DMS79 treated with DMSO at 0.1 percent for 48 hours (cell line): ENCODE measurements around the gene OSBPL5.

Experiments
- DNase-seq: peaks from one replicate; lab custom pipeline; 2025; lab: John Stamatoyannopoulos, UW

The OSBPL5 gene

GRCh38 chr11:3096909-3097530 is 68.1 kb downstream of the OSBPL5 start:
- DNase-seq: no peak

GRCh38 chr11:3095712-3096361 is 69.3 kb downstream of the OSBPL5 start:
- DNase-seq: no peak

DNA sequence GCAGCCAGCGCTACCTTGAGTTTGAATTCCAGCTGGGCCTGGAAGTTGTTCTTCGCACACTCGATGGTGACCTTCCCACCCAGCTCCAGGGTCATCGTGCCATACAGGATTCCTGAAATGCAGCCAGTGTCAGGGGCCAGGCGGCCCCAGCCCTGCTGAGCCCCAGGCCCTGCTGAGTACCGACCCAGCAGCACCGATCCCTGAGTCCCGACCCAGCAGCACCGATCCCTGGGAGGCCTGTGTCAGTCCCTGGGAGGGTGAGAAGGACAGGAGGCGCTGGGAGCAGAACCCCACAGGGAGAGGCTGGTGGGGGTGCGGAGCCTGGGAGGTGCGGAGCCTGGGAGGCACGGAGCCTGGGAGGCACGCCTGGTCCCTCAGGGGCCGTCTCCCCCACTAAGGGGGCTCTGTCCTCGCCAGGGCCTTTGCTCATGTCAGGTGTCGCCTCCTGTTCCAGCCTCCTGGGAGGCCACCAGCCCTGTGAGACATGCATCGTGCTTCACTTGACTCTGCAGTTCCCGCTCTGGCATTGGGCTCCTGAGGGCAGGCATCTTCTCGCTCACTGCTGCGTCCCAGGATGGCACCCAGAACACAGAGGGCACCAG is 70.8 kb downstream of the OSBPL5 start:
- DNase-seq: no peak

DNA sequence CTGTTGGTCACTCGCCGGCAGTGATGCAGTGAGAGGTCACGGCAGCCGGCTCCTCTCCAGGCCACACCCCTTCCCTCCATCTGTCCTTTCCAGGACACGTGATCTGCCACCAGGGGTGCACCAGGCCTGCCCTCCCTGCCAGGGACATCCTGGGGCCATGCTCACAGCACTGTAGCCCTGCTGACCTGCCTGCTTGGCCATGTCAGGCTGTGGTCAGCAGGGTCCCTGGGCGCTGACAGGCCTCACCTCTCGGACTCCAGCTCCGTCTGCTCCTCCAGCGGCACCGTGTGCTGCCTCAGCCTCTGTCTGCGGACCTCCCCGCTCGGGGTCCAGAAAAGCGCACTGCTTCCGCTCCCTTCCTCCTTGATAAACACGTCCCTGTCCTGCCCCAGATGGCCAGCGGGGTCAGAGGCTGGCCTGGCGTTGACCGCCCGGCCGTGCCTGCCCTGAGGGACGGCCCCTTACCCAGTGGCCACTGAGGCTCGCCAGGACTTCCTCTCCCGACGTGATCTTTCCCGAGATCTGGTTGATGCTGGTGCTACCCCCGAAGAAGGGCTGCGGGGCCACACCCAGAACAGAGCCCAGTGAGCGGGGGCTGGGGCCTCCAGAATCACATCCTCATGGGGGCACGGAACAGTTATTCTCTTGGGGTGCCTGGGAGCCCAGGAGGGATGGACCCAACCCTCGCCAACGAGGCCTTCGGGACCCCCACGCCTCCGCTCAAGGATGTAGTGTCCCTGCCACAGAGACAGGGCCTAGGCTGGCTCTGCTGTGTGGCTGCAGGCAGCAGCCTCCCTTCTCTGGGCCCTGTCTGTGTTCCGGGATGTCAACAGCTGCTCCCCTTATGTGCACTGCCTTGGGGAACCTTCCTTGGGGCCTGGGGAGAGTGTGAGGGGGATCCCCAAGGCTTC is 71.6 kb downstream of the OSBPL5 start:
- DNase-seq: no peak

DNA sequence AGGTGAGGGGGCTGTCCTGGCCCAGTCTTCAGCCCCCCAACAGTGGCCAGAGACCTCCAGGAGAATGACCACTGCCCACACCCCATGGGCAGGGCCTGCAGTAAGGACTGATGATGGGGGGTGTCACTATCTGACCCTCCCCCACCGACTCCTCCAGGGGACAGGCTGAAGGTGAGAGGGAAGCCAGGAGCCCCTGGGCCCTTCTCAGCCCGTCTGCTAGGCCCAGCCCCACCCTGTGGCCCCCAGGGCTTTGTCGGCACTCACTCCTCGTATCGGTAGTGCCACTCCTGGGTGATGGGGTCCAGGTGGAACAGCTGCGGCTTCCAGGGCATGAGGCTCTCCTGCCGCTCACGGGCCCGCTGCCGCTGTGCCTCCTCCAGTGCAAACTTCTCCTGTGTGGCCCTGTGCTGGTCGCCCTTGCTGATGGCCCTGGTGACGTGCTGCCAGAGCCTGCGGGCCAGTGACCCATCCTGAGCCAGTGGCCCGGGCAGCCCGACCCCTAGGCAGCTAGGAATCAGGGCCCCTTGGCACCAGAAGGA is 72.4 kb downstream of the OSBPL5 start:
- no peak for DNase-seq

DNA sequence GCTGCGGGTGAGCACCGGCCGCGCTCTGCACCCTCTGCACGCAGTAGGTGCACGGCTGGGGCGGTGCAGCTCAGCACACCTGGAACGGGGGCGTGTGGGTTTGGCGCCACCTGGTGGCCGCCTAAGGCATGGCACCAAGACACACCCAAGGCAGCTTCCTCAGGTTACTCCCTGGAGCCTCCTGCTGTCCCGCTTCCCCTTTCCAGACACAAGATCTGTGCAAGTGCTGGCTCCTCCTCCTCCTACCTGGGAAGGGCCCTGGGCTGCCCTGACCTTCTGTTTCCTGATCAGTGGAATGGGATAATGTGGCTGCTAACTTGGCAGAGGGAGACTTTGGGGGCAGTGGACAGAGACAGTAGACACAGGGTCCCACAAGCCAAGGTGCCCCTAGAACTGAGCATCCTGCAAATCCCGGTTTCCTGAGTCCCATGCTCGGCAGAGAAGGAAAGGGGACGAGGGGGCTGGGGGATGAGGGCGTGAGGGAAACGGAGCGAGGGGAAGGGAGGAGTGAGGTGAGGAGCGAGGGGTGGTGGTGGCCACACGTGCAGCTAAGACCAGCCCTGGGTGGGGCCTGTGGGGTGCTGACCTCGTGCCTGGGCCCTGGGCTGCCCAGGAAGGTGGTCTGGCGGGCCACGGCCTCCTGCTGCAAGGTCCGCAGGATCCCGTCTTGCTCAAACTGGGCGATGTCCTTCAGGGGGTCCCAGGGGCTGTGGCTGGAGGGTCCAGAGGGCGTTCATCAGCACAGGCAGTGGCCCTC is 73.1 kb downstream of the OSBPL5 start:
- DNase-seq: peak; percentile 3

GRCh38 chr11:3091081-3091845 is 73.8 kb downstream of the OSBPL5 start:
- DNase-seq: no peak

DNA sequence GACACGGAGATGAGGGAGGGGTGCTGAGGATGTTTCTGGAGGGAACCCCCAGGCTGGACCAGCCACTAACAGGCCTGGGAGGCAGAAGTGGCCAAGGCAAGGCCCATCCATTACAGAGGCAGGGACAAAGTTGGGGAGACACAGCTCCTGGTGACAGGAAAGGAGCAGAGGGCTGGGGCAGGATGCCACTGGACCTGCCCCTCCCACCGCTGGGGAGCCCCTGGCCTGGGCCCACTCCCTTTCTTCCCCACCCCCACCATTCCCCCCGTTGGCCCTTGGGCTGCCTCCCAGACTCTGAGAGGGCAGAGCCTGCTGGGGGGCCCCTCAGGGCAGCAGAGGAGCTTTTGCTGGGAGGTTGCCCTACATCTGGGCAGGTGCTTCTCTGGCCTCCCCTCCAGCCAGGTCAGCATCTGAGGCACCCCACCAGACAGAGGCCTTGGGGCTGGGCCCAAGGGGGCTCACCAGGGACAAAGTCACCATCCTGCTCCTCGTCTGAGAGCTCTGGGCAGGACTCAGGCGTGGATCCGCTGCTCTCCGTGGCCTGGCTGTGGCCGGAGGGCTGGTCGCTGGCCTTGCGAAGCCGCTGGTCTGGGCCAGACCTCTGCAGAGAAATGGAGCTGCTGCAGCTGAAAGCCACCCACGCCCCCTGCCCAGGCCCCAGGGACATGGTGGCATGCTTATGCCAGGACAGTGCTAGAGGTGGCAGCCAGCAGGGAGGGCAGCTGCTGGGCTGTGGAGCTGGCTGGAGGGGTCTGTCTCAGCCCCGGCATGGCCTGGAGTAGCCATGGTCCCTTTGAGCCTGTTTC is 74.8 kb downstream of the OSBPL5 start:
- no peak for DNase-seq

GRCh38 chr11:3089236-3090061 is 75.7 kb downstream of the OSBPL5 start:
- DNase-seq: no peak

GRCh38 chr11:3088806-3089205 is 76.3 kb downstream of the OSBPL5 start:
- DNase-seq: no peak

DNA sequence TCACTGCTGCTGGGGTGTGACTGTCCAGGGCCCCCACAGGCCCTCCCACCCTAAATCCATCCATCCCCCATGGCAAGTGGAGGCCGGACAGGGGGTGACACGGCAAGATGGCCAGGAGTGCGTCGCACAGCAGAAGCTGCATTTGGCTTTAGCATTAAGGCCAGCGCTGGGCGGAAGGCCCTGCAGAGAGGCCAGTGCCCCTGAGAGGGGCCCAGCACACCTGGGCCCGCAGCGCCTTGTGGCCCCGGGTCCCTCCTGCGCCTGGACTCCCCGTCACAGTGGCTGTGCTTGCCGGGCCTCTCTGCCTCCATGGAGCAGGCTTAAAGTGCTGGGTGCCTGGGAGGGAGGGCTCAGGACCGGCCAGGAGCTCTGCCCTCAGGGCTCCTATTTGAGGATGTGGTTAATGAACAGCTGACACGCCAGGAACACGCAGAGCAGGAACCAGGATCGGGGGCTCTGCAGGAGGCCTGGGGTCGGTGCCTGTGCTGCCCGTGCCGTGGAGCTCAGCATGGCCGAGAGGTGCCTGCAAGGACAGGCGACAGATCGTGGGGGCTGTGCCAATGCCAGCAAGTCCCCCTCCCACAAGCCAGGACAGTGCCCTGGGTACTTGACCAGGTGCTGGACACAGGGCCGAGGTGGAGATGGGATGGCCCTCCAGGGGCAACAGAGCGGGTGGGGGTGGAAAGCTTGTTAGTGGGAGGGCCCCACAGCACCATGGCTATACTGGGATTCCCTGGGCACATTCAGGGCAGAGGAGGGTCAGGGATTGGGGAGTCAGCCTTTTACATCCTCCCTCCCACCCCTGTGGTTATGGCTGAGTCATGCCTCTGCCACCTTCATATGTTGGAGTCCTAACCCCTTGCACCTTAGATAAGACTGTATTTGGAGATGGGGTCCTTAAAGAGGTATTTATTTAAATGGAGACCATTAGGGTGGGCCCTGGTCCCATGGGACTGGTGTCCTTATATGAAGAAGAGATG is 77.0 kb downstream of the OSBPL5 start:
- no peak for DNase-seq

- DNase-seq: no peak
Observed at GRCh38 chr11:3087373-3087772, 77.7 kb downstream of the OSBPL5 start.

DNA sequence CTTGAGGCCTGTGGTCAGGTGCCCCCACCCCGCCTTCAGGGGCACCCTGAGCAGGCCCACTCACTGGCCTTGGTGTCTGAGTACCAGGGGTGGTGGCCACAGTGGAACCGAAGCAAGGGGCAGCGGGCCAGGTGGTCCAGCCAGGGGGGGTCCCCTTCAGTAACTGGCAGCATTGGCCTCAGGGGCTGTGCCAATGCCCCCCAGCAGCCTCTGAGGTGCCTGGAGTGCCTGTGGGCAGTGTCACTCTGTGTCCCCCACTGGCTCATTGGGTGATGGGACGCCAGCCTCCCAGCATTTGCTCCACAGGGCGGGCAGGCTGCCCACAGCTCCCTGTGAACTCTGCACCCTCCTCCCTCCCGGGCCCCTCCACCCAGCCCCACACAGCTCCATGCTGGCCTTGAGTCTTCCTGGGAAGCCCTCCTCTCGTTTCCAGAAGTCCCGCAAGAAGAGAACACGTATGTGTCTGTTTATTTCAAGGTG is 78.4 kb downstream of the OSBPL5 start:
- DNase-seq: no peak

- DNase-seq: no peak
Observed at GRCh38 chr11:3086114-3086513, 79.0 kb downstream of the OSBPL5 start.

DNA sequence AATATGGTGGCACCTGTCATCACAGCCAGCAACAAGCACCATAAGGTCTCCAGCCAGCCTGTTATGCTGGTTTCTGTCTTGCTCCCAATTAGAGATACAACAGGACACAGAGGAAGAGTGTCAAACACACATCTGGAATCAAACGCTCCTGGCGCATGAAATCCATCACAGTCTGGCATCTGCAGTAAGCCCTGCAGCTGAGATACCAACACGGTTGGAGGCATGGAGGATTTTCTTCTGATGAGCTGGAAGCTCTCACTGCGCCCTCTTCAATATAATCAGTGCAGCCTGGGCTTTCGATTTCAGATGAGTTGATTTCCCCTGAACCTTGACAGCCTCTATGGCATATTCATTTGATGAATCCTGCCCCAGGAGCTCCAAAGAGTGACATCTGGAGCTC is 80.1 kb downstream of the OSBPL5 start:
- no peak for DNase-seq

- DNase-seq: no peak
Observed at GRCh38 chr11:3083321-3083720, 81.8 kb downstream of the OSBPL5 start.

DNA sequence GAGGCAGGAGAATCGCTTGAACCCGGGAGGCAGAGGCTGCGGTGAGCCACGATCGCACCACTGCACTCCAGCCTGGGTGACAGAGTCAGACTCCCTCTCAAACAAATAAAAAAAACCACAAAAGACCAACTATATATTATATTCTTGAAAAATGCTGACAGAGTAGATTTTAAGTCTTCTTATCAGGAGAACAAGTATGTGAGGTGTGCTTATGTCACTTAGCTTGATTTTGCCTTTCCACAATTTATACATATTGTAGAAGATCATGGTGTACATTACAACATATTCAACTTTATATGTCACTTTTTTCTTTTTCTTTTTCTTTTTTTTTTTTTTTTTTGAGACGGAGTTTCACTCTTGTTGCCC is 83.7 kb downstream of the OSBPL5 start:
- no peak for DNase-seq
